HG02852 (cell line): ENCODE data around the gene ARPC1A.
"Not testable (repeated sequence)": the region's sequence is repeated elsewhere in the genome, so short reads cannot be mapped to it uniquely, and the experiment has no call there.

ENCODE experiments used
- ATAC-seq: cut with Tn5 transposase; IDR thresholded peaks from one replicate; pipeline ENCODE4 v1.9.1; 2021; ENCODE audit warnings: mild to moderate bottlenecking, moderate library complexity; ENCODE audit not compliant: unreplicated experiment

ARPC1A gene

GRCh38 chr7:99406557-99406956 lies 80.9 kb downstream of the ARPC1A start:
- no peak for ATAC-seq

- no peak for ATAC-seq
Observed at GRCh38 chr7:99407872-99408378, 82.2 kb downstream of the ARPC1A start.

GRCh38 chr7:99408379-99409191 lies 82.9 kb downstream of the ARPC1A start, which contains the start of the genes BUD31 and PDAP1:
Gene BUD31 (plus strand): TSS chr7:99408969. CDS start chr7:99411093, 2,124 bp downstream.
Gene PDAP1 (minus strand): TSS chr7:99408597. CDS start chr7:99408548, 49 bp downstream.
- peak; percentile 75 for ATAC-seq

- peak; percentile 2 for ATAC-seq
Observed at GRCh38 chr7:99409192-99409572, 83.5 kb downstream of the ARPC1A start.

- no peak for ATAC-seq
Observed at GRCh38 chr7:99409806-99410205, 84.1 kb downstream of the ARPC1A start.

- no peak for ATAC-seq
Observed at GRCh38 chr7:99410635-99411034, 84.9 kb downstream of the ARPC1A start.

- ATAC-seq = not testable (repeated sequence)
Observed at GRCh38 chr7:99415513-99416127, 89.9 kb downstream of the ARPC1A start.
